NB4 (cell line): ENCODE results near the gene SPINK1.

ENCODE experiments used
- CTCF ChIP-seq: IDR thresholded peaks from one replicate; pipeline ENCODE4 v1.5.1; 2012; ENCODE audit warnings: low read depth, low read length
- POLR2A ChIP-seq: IDR thresholded peaks from 2 replicates; pipeline ENCODE4 v1.6.1; 2011; ENCODE audit warnings: mild to moderate bottlenecking; ENCODE audit not compliant: insufficient read length; ENCODE audit errors: extremely low read depth

- TF ChIP-seq POLR2A = no peak
- no peak for TF ChIP-seq CTCF
These were observed 22.9 kb upstream of the SPINK1 start for GRCh38 chr5:147854331-147854730.
